LNCaP clone FGC (cell line): ENCODE measurements around the gene NMNAT3.

Source experiments
- DNase-seq: peaks from one replicate; pipeline ENCODE4 v3.0.0-alpha.2; 2011; ENCODE audit warnings: low read depth
- H3K4me3 ChIP-seq: 2 replicates; pipeline ENCODE4 v1.5.1; 2011; ENCODE audit warnings: mild to moderate bottlenecking, low read depth, low read length, control low read depth
- CTCF ChIP-seq: IDR thresholded peaks from 2 replicates; pipeline ENCODE4 v1.5.1; 2012; ENCODE audit warnings: mild to moderate bottlenecking; ENCODE audit not compliant: control insufficient read depth, insufficient read depth; ENCODE audit errors: extremely low read depth

Gene NMNAT3

GRCh38 chr3:139675327-139675726, 2.4 kb downstream of the NMNAT3 start:
- H3K4me3 ChIP-seq: no peak overlapping the region
- no peak for TF ChIP-seq CTCF
- no peak for DNase-seq

GRCh38 chr3:139674571-139675260, 3.1 kb downstream of the NMNAT3 start:
- TF ChIP-seq CTCF: no peak
- no peak for DNase-seq
- no peak overlapping the region for H3K4me3 ChIP-seq

DNA sequence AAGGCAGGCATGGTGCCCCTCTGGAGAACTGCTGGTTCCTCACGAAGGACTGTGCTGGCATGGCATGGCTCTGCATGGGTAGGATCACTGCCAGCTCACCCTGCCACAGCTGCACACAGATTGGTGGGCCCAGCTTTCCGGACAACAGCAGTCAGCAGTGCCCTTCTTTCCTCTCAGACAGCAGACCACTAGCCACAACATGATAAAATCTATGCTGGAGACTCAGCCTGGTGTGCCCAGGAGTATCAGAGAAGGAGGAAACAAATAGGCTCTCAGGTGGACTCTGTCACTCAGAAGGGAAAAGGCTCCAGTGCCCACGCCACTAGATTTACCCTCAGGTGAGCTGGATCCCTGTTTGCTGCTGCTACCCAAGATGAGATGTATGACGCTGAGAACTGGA, 4.9 kb downstream of the NMNAT3 start:
- TF ChIP-seq CTCF: no peak
- no peak overlapping the region for H3K4me3 ChIP-seq
- DNase-seq: no peak

- H3K4me3 ChIP-seq: no peak overlapping the region
- no peak for DNase-seq
- TF ChIP-seq CTCF: no peak
Measured at GRCh38 chr3:139671863-139672646, 5.7 kb downstream of the NMNAT3 start.

GRCh38 chr3:139671107-139671506, 6.7 kb downstream of the NMNAT3 start:
- H3K4me3 ChIP-seq: no peak overlapping the region
- no peak for TF ChIP-seq CTCF
- DNase-seq: no peak

- H3K4me3 ChIP-seq: no peak overlapping the region
- TF ChIP-seq CTCF: no peak
- no peak for DNase-seq
Measured at GRCh38 chr3:139670196-139670595, 7.6 kb downstream of the NMNAT3 start.
